DND-41 (cell line): ENCODE results near the gene ZNF805.

Experiments
- ATAC-seq: fragments of 200-7000 bp; cut with Tn5 transposase; 3 replicates; pipeline ENCODE4 v1.9.1; 2021; ENCODE audit warnings: low read depth; ENCODE audit not compliant: insufficient read depth
- DNase-seq: peaks from one replicate; pipeline ENCODE4 v3.0.0-alpha.2; 2020
- H2AFZ ChIP-seq: 2 replicates; pipeline ENCODE4 v1.6.0; 2012; ENCODE audit warnings: low read depth, low read length
- H3K27ac ChIP-seq: 2 replicates; pipeline ENCODE4 v1.5.1; 2012; ENCODE audit warnings: low read length, inconsistent platforms
- H3K27me3 ChIP-seq: fragments of 200-600 bp; sonication (generic); 2 replicates; pipeline ENCODE4 v1.6.0; 2012; ENCODE audit warnings: low read length, mild to moderate bottlenecking, inconsistent platforms; ENCODE audit not compliant: insufficient read depth, poor library complexity
- H3K36me3 ChIP-seq: 2 replicates; pipeline ENCODE4 v1.5.1; 2012; ENCODE audit warnings: low read length, inconsistent platforms; ENCODE audit not compliant: insufficient read depth
- H3K4me1 ChIP-seq: 2 replicates; pipeline ENCODE4 v1.5.1; 2012; ENCODE audit warnings: mild to moderate bottlenecking, low read length; ENCODE audit not compliant: insufficient read depth
- H3K4me2 ChIP-seq: 2 replicates; pipeline ENCODE4 v1.6.0; 2012; ENCODE audit warnings: mild to moderate bottlenecking, moderate library complexity, low read length, inconsistent platforms; ENCODE audit not compliant: insufficient read depth
- H3K4me3 ChIP-seq, 2 experiments: fragments of 200-600 bp in 1 of 2; shearing (Covaris generic) in 1 of 2; 2 replicates each; pipeline ENCODE4 v1.5.1; 2012 to 2016; ENCODE audit warnings: inconsistent platforms in 2 of 2, low read length in 2 of 2, mild to moderate bottlenecking in 2 of 2, low read depth in 1 of 2, moderate library complexity in 1 of 2
- H3K79me2 ChIP-seq: 2 replicates; pipeline ENCODE4 v1.6.0; 2012; ENCODE audit warnings: low read length, inconsistent platforms; ENCODE audit not compliant: insufficient read depth
- H3K9ac ChIP-seq: 2 replicates; pipeline ENCODE4 v1.6.0; 2012; ENCODE audit warnings: low read depth, mild to moderate bottlenecking, inconsistent platforms, low read length, moderate library complexity
- H3K9me3 ChIP-seq: 2 replicates; pipeline ENCODE4 v1.5.1; 2012; ENCODE audit warnings: low read length, moderate library complexity, mild to moderate bottlenecking, inconsistent platforms; ENCODE audit not compliant: insufficient read depth, severe bottlenecking
- H4K20me1 ChIP-seq: 2 replicates; pipeline ENCODE4 v1.6.0; 2012; ENCODE audit warnings: low read length; ENCODE audit not compliant: insufficient read depth
- CTCF ChIP-seq: IDR thresholded peaks from 2 replicates; pipeline ENCODE4 v1.5.1; 2012; ENCODE audit warnings: borderline replicate concordance, low read length, moderate library complexity, mild to moderate bottlenecking; ENCODE audit not compliant: poor library complexity, severe bottlenecking; ENCODE audit errors: extremely low read depth
- EZH2 ChIP-seq: IDR thresholded peaks from 3 replicates; pipeline ENCODE4 v1.6.1; 2012; ENCODE audit warnings: borderline replicate concordance, low read depth, mild to moderate bottlenecking, moderate library complexity, low read length, inconsistent platforms; ENCODE audit not compliant: severe bottlenecking

ZNF805 gene

DNA sequence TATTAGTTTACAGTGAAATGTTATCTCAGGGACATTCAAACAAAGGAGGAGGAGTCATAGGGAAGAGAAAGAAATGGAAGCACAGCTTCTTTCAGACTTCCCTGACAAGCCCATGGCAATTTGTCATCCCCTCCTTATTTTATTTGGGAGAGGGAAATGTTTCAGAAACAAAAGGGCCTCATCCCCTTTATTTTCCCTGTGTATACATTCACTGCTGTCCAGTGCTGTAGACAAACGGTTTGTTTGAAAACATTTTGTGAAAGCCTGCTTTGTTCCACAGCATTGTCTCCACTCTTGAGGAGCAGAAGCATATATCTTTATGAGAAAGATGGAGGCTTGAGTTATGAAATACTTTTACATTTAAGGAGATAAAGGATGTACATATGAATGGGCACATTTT lies 52.1 kb downstream of the ZNF805 start:
- Histone ChIP-seq H3K4me1 (no peaks in the 10 kb centered on the region), H3K9ac (no peak overlapping the region), H3K27ac (no peak overlapping the region), H3K27me3 (no peaks in the 10 kb centered on the region), H4K20me1 (peaks cover 40% of the 10 kb centered on the region; the same call in 1 of the 2 replicates), H3K4me2 (no peak overlapping the region), H3K36me3 (peaks cover 84% of the 10 kb centered on the region), H2AFZ (no peak overlapping the region), H3K9me3 (no peaks in the 10 kb centered on the region), H3K4me3 (no peak overlapping the region), H3K79me2 (peaks cover 95% of the 10 kb centered on the region)
- no peak for ATAC-seq
- TF ChIP-seq EZH2 (no peak), CTCF (no peak)
- DNase-seq, result no peak

DNA sequence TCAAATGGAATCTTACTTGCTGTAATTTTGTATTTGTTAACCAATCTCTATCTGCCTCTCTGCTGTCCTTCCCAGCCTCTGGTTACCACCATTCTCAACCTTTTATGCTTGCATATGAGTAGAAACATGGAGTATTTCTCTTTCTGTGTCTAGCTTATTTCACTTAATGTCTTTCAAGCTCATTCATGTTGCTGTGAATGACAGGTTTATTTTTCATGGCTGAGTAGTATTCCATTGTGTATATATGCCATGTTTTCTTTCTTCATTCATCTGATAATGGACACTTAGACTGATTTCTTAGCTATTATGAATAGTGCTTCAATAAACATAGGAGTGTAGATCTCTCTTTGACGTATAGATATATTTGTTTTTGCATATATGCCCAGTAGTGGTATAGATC lies 53.3 kb downstream of the ZNF805 start:
- H3K4me2 ChIP-seq, result no peak overlapping the region
- H3K9ac ChIP-seq, result no peak overlapping the region
- no peak for DNase-seq
- H4K20me1 ChIP-seq, result peaks cover 38% of the 10 kb centered on the region; the same call in 1 of the 2 replicates
- no peak overlapping the region for H3K27ac ChIP-seq
- no peak overlapping the region for H3K4me3 ChIP-seq
- H2AFZ ChIP-seq, result no peak overlapping the region
- TF ChIP-seq EZH2 (no peak), CTCF (no peak)
- no peak for ATAC-seq
- peaks cover 80% of the 10 kb centered on the region for H3K36me3 ChIP-seq
- no peaks in the 10 kb centered on the region for H3K9me3 ChIP-seq
- no peaks in the 10 kb centered on the region for H3K4me1 ChIP-seq
- H3K79me2 ChIP-seq, result peaks cover 91% of the 10 kb centered on the region
- no peaks in the 10 kb centered on the region for H3K27me3 ChIP-seq

DNA sequence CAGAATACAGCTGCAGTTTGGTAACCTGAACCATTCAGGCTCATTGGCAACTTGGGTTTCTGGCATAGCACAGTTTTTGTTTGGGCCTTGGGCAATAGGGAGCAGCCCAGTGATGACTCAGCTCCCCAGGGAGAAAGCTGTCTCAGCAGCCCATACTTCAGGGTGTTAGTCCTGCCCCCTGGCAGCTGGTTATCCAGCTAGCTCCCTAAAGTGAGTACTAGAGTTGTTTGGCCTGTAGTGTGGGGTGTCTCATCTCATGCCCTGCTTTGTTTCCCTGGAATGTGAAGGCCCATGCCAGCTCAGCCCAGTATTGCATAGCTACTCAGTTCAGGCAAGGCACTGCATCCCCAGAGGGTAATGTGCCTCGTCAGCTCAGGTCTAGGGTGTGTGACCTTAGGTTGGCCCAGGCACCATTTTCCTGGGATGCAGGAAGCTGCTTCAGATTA lies 61.6 kb downstream of the ZNF805 start:
- TF ChIP-seq EZH2 (no peak), CTCF (no peak)
- DNase-seq, result no peak

GRCh38 chr19:57302727-57303401 lies 62.4 kb downstream of the ZNF805 start:
- Histone ChIP-seq H3K27ac (no peak overlapping the region), H4K20me1 (peaks cover 32% of the 10 kb centered on the region), H2AFZ (no peak overlapping the region), H3K27me3 (no peaks in the 10 kb centered on the region), H3K9ac (no peak overlapping the region), H3K4me3 (no peak overlapping the region), H3K9me3 (no peaks in the 10 kb centered on the region), H3K79me2 (peaks cover 37% of the 10 kb centered on the region), H3K4me2 (no peak overlapping the region), H3K4me1 (no peaks in the 10 kb centered on the region), H3K36me3 (peaks cover 49% of the 10 kb centered on the region)
- ATAC-seq (no peak; the same call in 2 of the 3 replicates), DNase-seq (no peak)
- no peak for TF ChIP-seq CTCF
- no peak for TF ChIP-seq EZH2

More for the DNA sequence above, 61.6 kb downstream of the ZNF805 start:
- Histone ChIP-seq H3K9ac (no peak overlapping the region), H3K27ac (no peak overlapping the region), H4K20me1 (peaks cover 33% of the 10 kb centered on the region), H3K79me2 (peaks cover 46% of the 10 kb centered on the region), H3K9me3 (no peaks in the 10 kb centered on the region), H3K4me1 (no peaks in the 10 kb centered on the region), H2AFZ (no peak overlapping the region), H3K4me2 (no peak overlapping the region), H3K36me3 (peaks cover 54% of the 10 kb centered on the region), H3K27me3 (no peaks in the 10 kb centered on the region), H3K4me3 (no peak overlapping the region)
- ATAC-seq, result no peak
